ENCODE results near the gene TNXB. TPM values are rescaled to one million over a fixed set of nuclear protein-coding genes. Genes with fewer than 3 reads are reported as not detected.

The TNXB gene
- total and polyA plus RNA-seq, 9 of the 15 experiments (the other 6 are each of a cell fraction or from before 2014, with no cell fraction given) = 0.14 to 28.1 (median 12.4) TPM

DNA sequence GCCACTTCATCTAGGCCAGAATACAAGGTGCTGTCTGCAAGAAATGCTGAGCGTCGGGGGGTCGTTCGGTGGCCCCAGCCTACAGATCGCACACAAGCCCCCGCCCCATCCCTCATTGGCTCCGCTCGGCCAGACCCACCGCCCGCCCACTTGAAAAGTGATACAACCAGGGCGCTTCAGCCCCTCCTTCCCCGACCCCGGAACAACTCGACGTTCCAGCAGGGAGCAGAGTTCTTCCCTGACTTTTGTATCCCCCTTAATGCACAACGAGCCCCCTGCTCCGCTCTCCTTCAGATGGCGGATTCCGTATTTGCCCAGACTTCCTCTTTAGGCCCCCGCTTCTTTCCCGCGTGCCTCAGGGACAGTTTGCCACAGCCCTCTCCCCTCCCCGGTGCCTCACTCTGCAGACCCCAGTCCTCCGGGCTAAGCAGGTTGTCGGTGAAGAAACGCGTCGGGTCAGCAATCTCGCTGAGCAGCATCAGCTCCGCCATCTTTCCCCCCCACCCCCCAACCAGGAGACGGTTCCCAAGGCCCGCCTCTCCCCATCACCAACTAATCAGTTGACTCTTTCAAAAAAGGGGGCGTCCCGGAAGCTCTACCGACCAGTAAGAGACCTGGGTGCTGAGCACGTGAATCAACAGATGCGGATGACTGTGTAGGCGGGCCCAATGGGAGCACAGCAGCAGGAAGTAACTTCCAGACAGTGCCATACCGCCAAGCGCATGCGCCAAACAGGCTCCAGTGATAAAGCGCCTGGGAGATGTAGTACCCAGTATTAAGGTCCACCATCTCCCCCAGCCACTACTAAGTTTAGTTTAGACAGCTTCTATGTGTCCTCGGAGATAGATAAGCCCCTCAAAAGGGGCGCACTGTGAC lies 18.8 kb upstream of the TNXB start, which contains the start of gene ATF6B (continued):
- TF ChIP-seq ZNF445 (CRISPR knock-in tag; IDR thresholded peaks at IDR 0.05; ENCODE audit: low read depth) (no peak), NRF1 (conservative IDR thresholded peaks at IDR 0.05 in 1 of 2, IDR thresholded peaks at IDR 0.05 in 1 of 2) (peak; percentile 97), RBM39 (optimal IDR thresholded peaks at IDR 0.05; ENCODE audit: low read depth, low read length) (no peak), MYBL2 (IDR thresholded peaks at IDR 0.05; ENCODE audit: low read depth) (peak; percentile 65), MYBL2 (CRISPR knock-in tag; IDR thresholded peaks at IDR 0.05; ENCODE audit: borderline replicate concordance) (no peak), ZBED1 (IDR thresholded peaks at IDR 0.05) (no peak), BCOR (IDR thresholded peaks at IDR 0.05) (no peak; the same call in 1 of the 2 replicates), ZFX (CRISPR knock-in tag; IDR thresholded peaks at IDR 0.05) (peak; percentile 44), SIRT6 (IDR thresholded peaks at IDR 0.05; ENCODE audit: low read depth, low read length) (no peak), SMC3 (conservative IDR thresholded peaks at IDR 0.05; ENCODE audit: insufficient read depth, low read depth, low read length) (no peak), MTA3 (IDR thresholded peaks at IDR 0.05; ENCODE audit: borderline replicate concordance) (0 out of 2 replicates have a peak, but pooled peaks have one; percentile 36), MCM2 (IDR thresholded peaks at IDR 0.05; ENCODE audit: low read depth) (no peak), ZNF764 (CRISPR knock-in tag; IDR thresholded peaks at IDR 0.05; ENCODE audit: low read depth) (no peak), HLTF (IDR thresholded peaks at IDR 0.05) (peak; percentile 75), ZNF551 (CRISPR knock-in tag; IDR thresholded peaks at IDR 0.05) (no peak), ERF (CRISPR knock-in tag; IDR thresholded peaks at IDR 0.05) (no peak; the same call in 1 of the 2 replicates), RFX1 (IDR thresholded peaks at IDR 0.05) (peak; percentile 75), CHD1 (IDR thresholded peaks at IDR 0.05; ENCODE audit: low read length) (peak; percentile 98), GTF2E2 (tag; IDR thresholded peaks at IDR 0.05) (0 out of 2 replicates have a peak, but pooled peaks have one; percentile 66), TCFL5 (CRISPR knock-in tag; conservative IDR thresholded peaks at IDR 0.05) (no peak)
- TF ChIP-seq, protein P1, sequence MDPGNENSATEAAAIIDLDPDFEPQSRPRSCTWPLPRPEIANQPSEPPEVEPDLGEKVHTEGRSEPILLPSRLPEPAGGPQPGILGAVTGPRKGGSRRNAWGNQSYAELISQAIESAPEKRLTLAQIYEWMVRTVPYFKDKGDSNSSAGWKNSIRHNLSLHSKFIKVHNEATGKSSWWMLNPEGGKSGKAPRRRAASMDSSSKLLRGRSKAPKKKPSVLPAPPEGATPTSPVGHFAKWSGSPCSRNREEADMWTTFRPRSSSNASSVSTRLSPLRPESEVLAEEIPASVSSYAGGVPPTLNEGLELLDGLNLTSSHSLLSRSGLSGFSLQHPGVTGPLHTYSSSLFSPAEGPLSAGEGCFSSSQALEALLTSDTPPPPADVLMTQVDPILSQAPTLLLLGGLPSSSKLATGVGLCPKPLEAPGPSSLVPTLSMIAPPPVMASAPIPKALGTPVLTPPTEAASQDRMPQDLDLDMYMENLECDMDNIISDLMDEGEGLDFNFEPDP (CRISPR knock-in tag; IDR thresholded peaks at IDR 0.05) = no peak
- TF ChIP-seq, protein P2, sequence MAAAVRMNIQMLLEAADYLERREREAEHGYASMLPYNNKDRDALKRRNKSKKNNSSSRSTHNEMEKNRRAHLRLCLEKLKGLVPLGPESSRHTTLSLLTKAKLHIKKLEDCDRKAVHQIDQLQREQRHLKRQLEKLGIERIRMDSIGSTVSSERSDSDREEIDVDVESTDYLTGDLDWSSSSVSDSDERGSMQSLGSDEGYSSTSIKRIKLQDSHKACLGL (CRISPR knock-in tag; IDR thresholded peaks at IDR 0.05; ENCODE audit: borderline replicate concordance, poor library complexity, severe bottlenecking) = no peak

Data from K562 (cell line).